ENCODE results near the gene SEC23IP. TPM values are rescaled to one million over a fixed set of nuclear protein-coding genes. Genes with fewer than 3 reads are reported as not detected.

Gene SEC23IP
- total RNA-seq, 4 donors from 2014 or later, result 19.7 to 41.1 (median 22.9) TPM

DNA sequence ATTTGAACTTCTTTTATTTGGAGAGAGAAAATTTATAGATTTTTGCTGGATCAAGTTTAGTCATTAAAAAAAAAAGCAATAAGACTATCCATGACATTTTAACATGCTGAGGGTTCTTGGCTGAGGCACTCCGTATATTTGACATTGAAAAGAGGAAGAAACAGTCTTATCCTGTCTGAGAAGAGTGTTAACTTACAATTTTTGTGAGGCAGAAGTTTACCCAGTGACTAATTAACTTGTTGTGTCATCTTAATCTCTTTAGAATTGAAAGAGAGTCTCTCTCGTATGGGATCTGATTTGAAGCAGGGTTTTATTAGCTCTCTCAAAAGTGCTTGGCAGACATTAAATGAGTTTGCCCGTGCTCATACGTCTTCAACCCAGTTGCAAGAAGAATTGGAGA, 39.3 kb downstream of the SEC23IP start:
- intact Hi-C loops (cut with DNase I; ENCODE audit: low total_unique reads), result no loop called here

DNA sequence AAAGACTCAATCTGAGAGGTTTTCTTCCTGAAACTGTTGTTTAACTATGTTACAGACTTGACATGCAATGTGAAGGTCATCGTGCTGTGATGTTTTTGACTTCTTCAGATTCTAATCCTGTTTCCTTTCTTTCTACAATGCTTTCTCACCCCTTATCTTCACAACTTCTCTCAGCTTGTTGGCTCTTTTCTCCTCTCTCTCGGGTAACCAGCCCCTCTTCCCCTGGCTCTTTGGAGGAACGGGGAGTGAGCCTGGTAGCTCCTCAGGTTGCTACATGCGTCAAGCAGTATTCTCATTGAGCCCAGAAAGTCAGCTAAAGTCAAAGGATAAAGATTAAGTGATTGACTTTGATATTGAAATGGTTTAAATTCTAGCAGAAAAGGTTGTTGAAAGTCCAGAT, 40.1 kb downstream of the SEC23IP start:
- TF ChIP-seq POLR2A (IDR thresholded peaks at IDR 0.05), result no peak
- TF ChIP-seq, protein P1, sequence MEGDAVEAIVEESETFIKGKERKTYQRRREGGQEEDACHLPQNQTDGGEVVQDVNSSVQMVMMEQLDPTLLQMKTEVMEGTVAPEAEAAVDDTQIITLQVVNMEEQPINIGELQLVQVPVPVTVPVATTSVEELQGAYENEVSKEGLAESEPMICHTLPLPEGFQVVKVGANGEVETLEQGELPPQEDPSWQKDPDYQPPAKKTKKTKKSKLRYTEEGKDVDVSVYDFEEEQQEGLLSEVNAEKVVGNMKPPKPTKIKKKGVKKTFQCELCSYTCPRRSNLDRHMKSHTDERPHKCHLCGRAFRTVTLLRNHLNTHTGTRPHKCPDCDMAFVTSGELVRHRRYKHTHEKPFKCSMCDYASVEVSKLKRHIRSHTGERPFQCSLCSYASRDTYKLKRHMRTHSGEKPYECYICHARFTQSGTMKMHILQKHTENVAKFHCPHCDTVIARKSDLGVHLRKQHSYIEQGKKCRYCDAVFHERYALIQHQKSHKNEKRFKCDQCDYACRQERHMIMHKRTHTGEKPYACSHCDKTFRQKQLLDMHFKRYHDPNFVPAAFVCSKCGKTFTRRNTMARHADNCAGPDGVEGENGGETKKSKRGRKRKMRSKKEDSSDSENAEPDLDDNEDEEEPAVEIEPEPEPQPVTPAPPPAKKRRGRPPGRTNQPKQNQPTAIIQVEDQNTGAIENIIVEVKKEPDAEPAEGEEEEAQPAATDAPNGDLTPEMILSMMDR (IDR thresholded peaks at IDR 0.05), result no peak
- intact Hi-C loops (cut with DNase I; ENCODE audit: low total_unique reads), result no loop called here
- no peak overlapping the region for H3K4me3 ChIP-seq (ENCODE audit: low read depth, poor library complexity, severe bottlenecking)
- WGBS, 2 donors, result 85 to 88% methylated on average over 4 of the region's 4 CpGs
- DNase-seq (ENCODE audit: low spot score in 2 of 2), result no peak

More for the DNA sequence above, 39.3 kb downstream of the SEC23IP start:
- WGBS, 2 donors, result 65 to 73% methylated on average over 4 of the region's 4 CpGs
- no peak for DNase-seq (ENCODE audit: low spot score in 2 of 2)
- no peak for TF ChIP-seq POLR2A (IDR thresholded peaks at IDR 0.05)
- TF ChIP-seq, protein P1 (IDR thresholded peaks at IDR 0.05), result no peak
- H3K4me3 ChIP-seq (ENCODE audit: low read depth, poor library complexity, severe bottlenecking), result no peak overlapping the region

DNA sequence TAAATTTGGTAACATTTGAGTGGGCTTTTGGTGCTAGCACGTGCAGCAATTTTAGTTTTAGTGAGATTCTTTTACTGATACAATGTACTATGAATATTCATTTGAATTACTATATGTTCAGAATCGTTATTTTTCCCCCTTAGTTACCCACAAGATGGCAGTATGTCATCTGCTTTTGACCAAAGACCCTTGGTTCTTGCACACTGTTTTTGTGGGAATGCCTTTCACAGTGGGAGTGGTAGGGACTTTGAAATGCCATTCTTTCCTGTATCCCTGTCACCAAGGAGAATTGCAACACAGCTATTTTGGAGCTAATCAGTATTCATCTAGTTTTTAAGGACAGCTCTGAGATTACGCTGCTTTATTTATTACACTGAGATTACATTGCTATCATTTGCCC, 40.6 kb downstream of the SEC23IP start:
- TF ChIP-seq, protein P1 (IDR thresholded peaks at IDR 0.05), result no peak
- TF ChIP-seq POLR2A (IDR thresholded peaks at IDR 0.05), result no peak
- intact Hi-C loops (cut with DNase I; ENCODE audit: low total_unique reads), result no loop called here
- H3K4me3 ChIP-seq (ENCODE audit: low read depth, poor library complexity, severe bottlenecking), result no peak overlapping the region
- DNase-seq (ENCODE audit: low spot score in 2 of 2), result no peak
- 51% methylated on average over 3 of the region's 3 CpGs for WGBS, 2 donors

DNA sequence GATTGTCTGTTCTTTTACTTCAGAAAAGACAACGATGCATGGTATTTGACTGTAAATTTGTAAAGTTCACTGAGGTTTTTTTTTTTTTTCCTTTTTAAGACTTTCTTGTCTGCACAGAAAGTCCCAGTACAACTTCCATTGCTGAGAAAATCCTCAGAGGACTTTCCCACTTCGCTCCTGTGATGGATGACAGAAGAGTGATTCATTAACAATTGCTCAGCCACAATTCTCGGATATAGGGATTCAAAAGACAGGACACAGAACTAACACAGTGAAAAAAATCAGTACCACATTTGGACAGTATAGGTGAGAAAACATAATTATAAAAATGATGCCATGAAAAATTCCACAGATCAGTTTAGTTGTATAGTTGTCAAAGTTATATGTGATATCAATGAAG, 48.0 kb downstream of the SEC23IP start:
- intact Hi-C loops (cut with DNase I; ENCODE audit: low total_unique reads), result no loop called here
- TF ChIP-seq, protein P1 (IDR thresholded peaks at IDR 0.05), result no peak
- no peak for TF ChIP-seq POLR2A (IDR thresholded peaks at IDR 0.05)
- 89 to 92% methylated on average over 3 of the region's 3 CpGs for WGBS, 2 donors
- DNase-seq (ENCODE audit: low spot score in 2 of 2), result no peak
- no peak overlapping the region for H3K4me3 ChIP-seq (ENCODE audit: low read depth, poor library complexity, severe bottlenecking)

DNA sequence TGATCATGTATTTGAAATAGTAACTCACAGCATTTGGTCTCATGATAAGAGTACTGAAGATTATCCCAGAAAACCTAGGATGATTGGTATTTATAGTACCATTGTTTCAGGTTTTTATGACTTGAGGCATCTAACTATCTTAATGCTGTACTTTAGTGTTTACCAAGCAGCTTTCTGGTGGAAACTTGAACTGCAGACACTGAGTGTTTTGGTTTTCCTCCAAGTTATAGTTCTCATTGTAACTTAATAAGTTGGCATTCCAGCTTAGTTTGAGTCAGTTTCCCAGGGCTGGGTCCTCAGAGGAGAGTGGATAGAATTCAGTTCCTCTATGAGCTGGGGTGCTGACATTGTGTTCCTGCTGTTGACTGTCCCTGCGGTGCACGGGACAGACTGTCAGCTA, 50.4 kb downstream of the SEC23IP start:
- H3K4me3 ChIP-seq (ENCODE audit: low read depth, poor library complexity, severe bottlenecking), result no peak overlapping the region
- TF ChIP-seq, protein P1 (IDR thresholded peaks at IDR 0.05), result no peak
- no peak for TF ChIP-seq POLR2A (IDR thresholded peaks at IDR 0.05)
- no peak for DNase-seq (ENCODE audit: low spot score in 2 of 2)
- 85 to 100% methylated on average over 2 of the region's 2 CpGs for WGBS, 2 donors
- intact Hi-C loops (cut with DNase I; ENCODE audit: low total_unique reads), result no loop called here

DNA sequence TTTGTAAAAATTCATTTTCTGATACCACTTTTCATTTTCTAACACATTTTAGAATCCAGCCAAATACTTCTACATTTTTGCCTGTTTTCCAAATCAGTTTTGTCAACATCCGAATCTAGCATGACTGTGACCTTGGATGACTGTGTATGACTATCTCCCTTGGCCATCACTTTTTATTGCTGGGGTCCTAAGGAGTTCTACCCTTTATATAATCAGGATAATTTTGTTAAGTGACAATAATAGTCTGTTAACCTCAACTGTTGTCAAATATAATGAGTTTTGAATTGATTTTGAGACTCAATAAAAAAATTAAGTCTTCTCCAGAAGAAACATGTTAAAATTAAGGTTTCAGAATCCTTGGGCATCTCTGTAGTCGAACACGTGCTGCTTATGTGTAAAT, 53.3 kb downstream of the SEC23IP start:
- no peak for DNase-seq (ENCODE audit: low spot score in 2 of 2)
- WGBS, 2 donors, result 65 to 69% methylated on average over 3 of the region's 3 CpGs
- intact Hi-C loops (cut with DNase I; ENCODE audit: low total_unique reads), result no loop called here
- no peak for TF ChIP-seq POLR2A (IDR thresholded peaks at IDR 0.05)
- TF ChIP-seq, protein P1 (IDR thresholded peaks at IDR 0.05), result no peak
- no peak overlapping the region for H3K4me3 ChIP-seq (ENCODE audit: low read depth, poor library complexity, severe bottlenecking)
